ENCODE measurements around the gene HSPA14. TPM values are rescaled to one million over a fixed set of nuclear protein-coding genes. Genes with fewer than 3 reads are reported as not detected.

The HSPA14 gene
- polyA plus RNA-seq, 1 donor (not counting 4 experiments of a cell fraction or from before 2014, with no cell fraction given) = 29.5 TPM

DNA sequence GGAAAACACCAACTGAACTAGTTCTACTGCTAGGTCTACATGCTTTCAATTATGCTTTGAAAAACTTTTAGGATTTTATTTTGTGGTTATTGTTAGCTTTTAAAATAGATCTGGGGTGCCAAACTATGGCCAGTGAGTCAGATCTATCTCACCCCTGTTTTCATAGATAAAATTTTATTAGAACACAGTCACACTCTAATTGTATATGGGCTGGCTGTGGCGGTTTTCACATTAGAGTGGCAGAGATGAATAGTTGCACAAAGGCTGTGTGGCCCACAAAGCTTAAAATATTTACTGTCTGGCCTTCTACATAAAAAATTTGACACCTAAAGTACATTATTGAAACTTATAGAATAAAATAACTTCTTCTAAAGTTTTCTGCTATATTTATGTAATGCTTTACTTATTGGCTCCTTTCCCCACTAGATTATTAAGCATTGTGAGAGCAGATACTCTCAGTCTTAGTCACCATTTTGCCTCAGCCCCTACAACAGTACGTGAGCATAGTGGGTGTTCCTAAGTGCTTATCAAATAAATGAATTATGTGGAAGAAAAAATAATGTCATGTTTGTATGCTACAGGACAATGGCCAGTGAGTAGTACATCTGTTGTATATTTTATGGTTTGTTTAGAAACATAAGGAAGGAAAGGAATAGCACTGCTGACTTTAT lies 35.1 kb downstream of the HSPA14 start:
- DNase-seq (ENCODE audit: low read depth, low spot score) (no peak), FAIRE-seq (peak; percentile 75)
- no peaks in the 10 kb centered on the region for H3K9me1 ChIP-seq (ENCODE audit: control insufficient read depth, extremely low read depth, insufficient read depth, low read length)
- peak overlapping the region in 1 of 3 experiments; percentile 12 for H3K4me3 ChIP-seq (ENCODE audit: control insufficient read depth in 2 of 3, extremely low read depth in 1 of 3, insufficient read depth in 2 of 3, low read depth in 1 of 3, low read length in 3 of 3)
- H3K4me2 ChIP-seq (ENCODE audit: control insufficient read depth, extremely low read depth, insufficient read depth, low read depth, low read length) = peak overlapping the region; percentile 2
- no peaks in the 10 kb centered on the region for H3K9me3 ChIP-seq (ENCODE audit: control insufficient read depth, low read depth, low read length)
- H3K79me2 ChIP-seq (ENCODE audit: control insufficient read depth, insufficient read depth, low read length) = peaks cover 26% of the 10 kb centered on the region
- no peak for TF ChIP-seq EZH2 (IDR thresholded peaks at IDR 0.05; ENCODE audit: low read length)
- no peak for TF ChIP-seq CTCF (optimal IDR thresholded peaks at IDR 0.05 in 1 of 3, IDR thresholded peaks at IDR 0.05 in 1 of 3, conservative IDR thresholded peaks at IDR 0.05 in 1 of 3; ENCODE audit: extremely low read depth in 1 of 3, insufficient read depth in 2 of 3, low read length in 3 of 3)
- dilution Hi-C loops (cut with MboI; ENCODE audit: extremely low pct_ligation_motif_present, low sequenced_read_pairs) = no loop called here
- H3K4me1 ChIP-seq (ENCODE audit: control insufficient read depth, extremely low read depth, insufficient read depth, low read length) = peaks cover 28% of the 10 kb centered on the region
- peaks cover 2 to 11% of the 10 kb centered on the region in 2 experiments for H3K36me3 ChIP-seq (ENCODE audit: control insufficient read depth in 2 of 2, extremely low read depth in 1 of 2, insufficient read depth in 2 of 2, low read length in 2 of 2)
- H4K20me1 ChIP-seq (ENCODE audit: control insufficient read depth, extremely low read depth, insufficient read depth, low read length) = no peaks in the 10 kb centered on the region
- no peaks in the 10 kb centered on the region for H3K27me3 ChIP-seq (ENCODE audit: control insufficient read depth, extremely low read depth, insufficient read depth, low read length)
- H3K9ac ChIP-seq (ENCODE audit: control insufficient read depth, extremely low read depth, insufficient read depth, low read length) = no peak overlapping the region
- H2AFZ ChIP-seq (ENCODE audit: control insufficient read depth, low read length) = no peak overlapping the region
- H3K27ac ChIP-seq (ENCODE audit: control insufficient read depth, insufficient read depth, low read length) = peak overlapping the region; percentile 17

DNA sequence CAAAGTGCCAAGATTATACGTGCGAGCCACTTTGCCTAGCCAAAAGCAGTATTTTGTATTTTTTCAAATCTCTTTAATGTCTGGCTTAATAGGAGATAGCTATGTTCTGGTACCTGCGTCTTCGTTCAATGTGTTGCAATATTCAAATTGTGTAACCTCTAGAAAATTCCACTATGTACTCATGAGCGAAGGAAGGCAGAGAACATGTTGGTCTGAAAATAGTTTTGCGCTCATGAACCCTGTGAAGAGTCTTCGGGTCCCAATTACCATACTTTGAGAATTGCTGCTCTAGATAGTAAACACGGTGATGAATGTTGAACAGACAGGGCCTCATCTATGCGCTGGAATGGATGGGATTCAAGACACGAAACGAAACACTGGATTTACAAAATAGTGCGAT lies 37.8 kb downstream of the HSPA14 start:
- Histone ChIP-seq H3K4me1 (ENCODE audit: control insufficient read depth, extremely low read depth, insufficient read depth, low read length) (peaks cover 36% of the 10 kb centered on the region), H3K9me3 (ENCODE audit: control insufficient read depth, low read depth, low read length) (no peaks in the 10 kb centered on the region), H3K27ac (ENCODE audit: control insufficient read depth, insufficient read depth, low read length) (no peak overlapping the region), H3K79me2 (ENCODE audit: control insufficient read depth, insufficient read depth, low read length) (peaks cover 45% of the 10 kb centered on the region), H3K27me3 (ENCODE audit: control insufficient read depth, extremely low read depth, insufficient read depth, low read length) (no peaks in the 10 kb centered on the region), H4K20me1 (ENCODE audit: control insufficient read depth, extremely low read depth, insufficient read depth, low read length) (no peaks in the 10 kb centered on the region), H2AFZ (ENCODE audit: control insufficient read depth, low read length) (no peak overlapping the region), H3K4me3 (ENCODE audit: control insufficient read depth in 2 of 3, extremely low read depth in 1 of 3, insufficient read depth in 2 of 3, low read depth in 1 of 3, low read length in 3 of 3) (no peak overlapping the region), H3K9me1 (ENCODE audit: control insufficient read depth, extremely low read depth, insufficient read depth, low read length) (peaks cover 2% of the 10 kb centered on the region), H3K4me2 (ENCODE audit: control insufficient read depth, extremely low read depth, insufficient read depth, low read depth, low read length) (no peak overlapping the region), H3K36me3 (ENCODE audit: control insufficient read depth in 2 of 2, extremely low read depth in 1 of 2, insufficient read depth in 2 of 2, low read length in 2 of 2) (peaks cover 1 to 11% of the 10 kb centered on the region in 2 experiments), H3K9ac (ENCODE audit: control insufficient read depth, extremely low read depth, insufficient read depth, low read length) (no peak overlapping the region)
- DNase-seq (ENCODE audit: low read depth, low spot score) = no peak
- dilution Hi-C loops (cut with MboI; ENCODE audit: extremely low pct_ligation_motif_present, low sequenced_read_pairs) = no loop called here
- TF ChIP-seq EZH2 (IDR thresholded peaks at IDR 0.05; ENCODE audit: low read length) = no peak
- TF ChIP-seq CTCF (optimal IDR thresholded peaks at IDR 0.05 in 1 of 3, IDR thresholded peaks at IDR 0.05 in 1 of 3, conservative IDR thresholded peaks at IDR 0.05 in 1 of 3; ENCODE audit: extremely low read depth in 1 of 3, insufficient read depth in 2 of 3, low read length in 3 of 3) = no peak
- no peak for FAIRE-seq
